ENCODE data around the gene CCDC201.

Gene CCDC201

GRCh38 chr7:45892407-45893035 lies 19.6 kb upstream of the CCDC201 start:
- DNase-seq: no peak

- no peak for DNase-seq
Measured at GRCh38 chr7:45891462-45892402, 18.9 kb upstream of the CCDC201 start.

DNA sequence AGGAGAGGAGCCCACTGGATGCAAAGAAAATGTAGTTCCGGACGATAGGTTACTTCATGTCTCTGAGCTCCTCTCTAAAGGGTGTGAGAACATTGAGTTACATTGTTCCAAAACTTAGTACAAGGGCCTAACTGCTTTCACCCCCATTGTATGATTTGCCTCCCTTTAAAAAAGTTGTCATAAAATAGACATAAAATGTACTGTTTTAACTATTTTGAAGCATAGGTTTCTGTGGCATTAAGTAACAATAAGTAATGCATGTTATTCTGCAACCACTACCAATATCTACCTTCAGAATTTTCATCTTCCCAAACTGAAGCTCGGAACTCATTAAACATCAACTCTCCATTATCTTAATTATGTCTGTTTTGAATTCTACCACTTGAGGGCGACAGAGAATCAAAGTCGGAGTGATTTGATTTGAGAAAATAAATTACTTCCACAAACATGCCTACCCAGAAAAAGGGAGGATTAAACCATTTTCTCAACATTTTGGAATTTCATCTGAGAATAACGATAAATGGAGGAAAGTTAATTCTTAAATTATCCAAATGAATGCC lies 18.1 kb upstream of the CCDC201 start:
- DNase-seq: peak; percentile 22

- DNase-seq: no peak
Measured at GRCh38 chr7:45890125-45890901, 17.4 kb upstream of the CCDC201 start.

GRCh38 chr7:45889367-45890067 lies 16.6 kb upstream of the CCDC201 start:
- no peak for DNase-seq

GRCh38 chr7:45888993-45889366 lies 16.1 kb upstream of the CCDC201 start:
- DNase-seq: no peak

- no peak for DNase-seq
Measured at GRCh38 chr7:45888185-45888992, 15.5 kb upstream of the CCDC201 start, which contains the start of gene IGFBP1. IGFBP1 (plus strand) TSS chr7:45888488; CDS start chr7:45888653, 165 bp downstream.

DNA sequence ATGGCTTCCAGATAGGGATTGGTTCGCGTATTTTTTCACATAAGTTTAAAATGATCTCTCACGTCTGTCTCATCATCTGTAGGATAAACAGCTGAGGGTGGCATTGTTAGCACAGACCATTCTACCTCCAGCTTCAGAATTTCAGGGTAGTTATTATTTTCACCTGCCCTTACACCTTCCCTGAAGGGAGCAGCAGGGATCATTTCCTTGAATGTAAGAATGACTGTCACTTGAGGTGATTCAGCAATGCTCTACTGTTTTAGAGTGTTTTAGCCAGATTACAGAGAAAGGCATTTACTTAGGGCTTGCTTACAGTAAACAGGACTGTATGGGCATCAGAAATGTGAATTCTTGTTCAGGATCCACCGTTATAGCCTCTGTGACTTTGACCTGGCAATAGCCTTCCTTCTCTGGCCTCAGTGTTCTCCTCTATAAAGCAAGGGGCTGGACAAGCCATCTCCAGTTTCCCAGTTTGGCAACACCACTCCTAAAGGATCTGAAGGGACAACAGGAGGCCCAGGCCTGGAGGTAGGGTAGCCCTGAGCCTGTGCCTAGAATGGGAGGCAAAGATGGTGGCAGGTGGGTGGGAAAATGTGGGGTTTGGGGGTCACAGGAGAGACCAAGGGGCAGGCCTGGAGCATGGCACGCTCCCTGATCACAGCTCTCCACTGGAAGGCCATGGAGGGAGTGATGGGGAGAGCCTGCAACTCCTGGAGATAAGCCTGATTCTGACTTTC lies 14.2 kb upstream of the CCDC201 start:
- DNase-seq: no peak

DNA sequence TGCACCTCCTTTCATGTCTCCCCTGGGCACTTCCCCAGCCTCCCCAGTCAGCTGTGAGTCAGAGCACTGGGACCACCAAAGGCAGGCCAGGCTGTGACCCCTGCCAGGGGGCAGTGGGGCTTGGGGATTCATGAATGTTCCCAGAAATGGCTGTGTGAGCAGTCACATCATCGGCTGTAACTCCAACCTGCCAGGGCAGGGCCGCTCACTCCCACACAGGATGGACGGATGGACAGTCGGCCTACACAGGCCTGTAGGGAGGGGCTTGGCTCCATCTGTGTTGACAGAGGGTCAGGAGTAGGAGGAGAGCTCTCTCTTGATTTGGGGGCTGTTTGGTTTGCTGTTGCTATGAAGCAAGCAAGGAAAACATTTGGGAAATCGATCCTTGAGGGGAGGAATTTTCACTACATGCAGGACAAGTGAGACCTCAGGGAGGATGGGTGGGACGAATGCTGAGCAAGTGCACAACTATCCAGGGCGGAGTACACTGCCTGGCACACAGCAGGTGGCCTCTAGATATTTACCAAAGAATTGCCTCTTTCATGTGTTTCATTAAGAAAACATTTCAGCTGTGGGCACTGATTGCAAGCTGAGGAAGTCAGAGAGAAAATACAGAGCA lies 12.5 kb upstream of the CCDC201 start:
- peak; percentile 87 for DNase-seq

DNA sequence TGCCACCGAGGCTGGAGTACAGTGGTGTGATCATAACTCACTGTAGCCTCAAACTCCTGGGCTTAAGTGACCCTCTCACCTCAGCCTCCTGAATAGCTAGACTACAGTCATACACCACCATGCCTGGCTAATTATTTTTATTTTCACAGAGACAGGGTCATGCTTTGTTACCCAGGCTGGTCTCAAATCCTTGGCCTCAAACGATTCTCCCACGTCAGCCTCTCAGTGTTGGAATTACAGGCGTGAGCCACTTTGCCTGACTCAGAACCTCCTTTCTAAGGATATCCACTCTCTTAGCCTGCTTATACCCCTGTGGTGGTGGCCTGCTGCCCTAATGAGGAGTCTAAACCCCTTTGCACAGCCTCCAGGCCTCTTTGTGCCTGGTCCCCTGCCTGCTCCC lies 11.3 kb upstream of the CCDC201 start:
- no peak for DNase-seq

DNA sequence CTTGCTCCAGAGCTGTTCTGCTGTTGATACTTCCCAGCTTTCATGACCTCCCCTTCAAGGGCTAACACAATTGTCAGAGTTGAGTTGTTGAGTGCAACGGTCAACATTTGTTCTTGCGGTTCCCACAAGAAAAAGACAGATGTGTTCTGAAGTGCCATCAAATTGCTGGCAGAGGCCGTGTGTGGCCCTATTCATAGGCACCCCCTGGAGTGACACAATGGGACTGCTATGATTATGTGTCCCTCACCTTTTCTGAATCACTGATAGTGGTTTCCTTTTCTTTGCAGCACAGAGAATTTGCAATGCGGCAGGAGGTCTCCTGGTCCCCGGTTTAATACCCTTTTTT lies 9.6 kb upstream of the CCDC201 start:
- DNase-seq: no peak

DNA sequence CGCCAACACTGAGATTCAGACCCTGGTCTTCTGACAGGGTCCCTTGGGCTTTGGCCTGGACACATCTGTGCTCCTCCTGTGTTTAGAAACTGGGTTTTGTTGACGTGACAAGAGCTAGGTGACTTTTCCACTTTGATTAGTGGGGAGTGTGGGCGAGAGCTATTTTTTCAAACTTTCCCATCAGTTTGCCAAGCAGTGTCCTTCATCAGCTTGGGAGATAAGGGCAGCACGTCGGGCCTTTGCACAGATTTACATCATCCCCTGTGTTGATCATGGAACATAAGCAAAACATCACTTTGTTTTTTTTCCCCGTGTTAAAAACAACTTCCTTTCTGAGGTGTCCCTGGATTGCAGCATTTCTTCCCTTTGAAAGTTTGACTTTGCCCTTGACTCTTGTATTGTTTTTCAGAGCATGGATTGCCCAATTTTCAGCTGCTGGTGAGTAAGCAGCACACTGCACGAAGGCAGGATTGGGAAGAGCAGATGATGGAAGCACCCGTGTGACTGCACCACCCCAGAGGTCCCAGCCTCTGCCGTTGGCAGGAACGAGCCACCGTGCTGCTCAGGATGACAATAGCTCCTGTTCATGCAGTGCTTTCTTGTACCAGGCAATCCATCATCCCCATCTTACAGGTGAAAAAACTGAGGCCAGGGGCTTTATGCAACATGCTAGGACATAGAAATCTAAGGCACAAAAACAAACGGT lies 9.0 kb upstream of the CCDC201 start:
- peak; percentile 53 for DNase-seq

- no peak for DNase-seq
Measured at GRCh38 chr7:45881280-45881758, 8.4 kb upstream of the CCDC201 start.

GRCh38 chr7:45880433-45880860 lies 7.6 kb upstream of the CCDC201 start:
- no peak for DNase-seq

GRCh38 chr7:45878457-45879144 lies 5.7 kb upstream of the CCDC201 start:
- DNase-seq: no peak

DNA sequence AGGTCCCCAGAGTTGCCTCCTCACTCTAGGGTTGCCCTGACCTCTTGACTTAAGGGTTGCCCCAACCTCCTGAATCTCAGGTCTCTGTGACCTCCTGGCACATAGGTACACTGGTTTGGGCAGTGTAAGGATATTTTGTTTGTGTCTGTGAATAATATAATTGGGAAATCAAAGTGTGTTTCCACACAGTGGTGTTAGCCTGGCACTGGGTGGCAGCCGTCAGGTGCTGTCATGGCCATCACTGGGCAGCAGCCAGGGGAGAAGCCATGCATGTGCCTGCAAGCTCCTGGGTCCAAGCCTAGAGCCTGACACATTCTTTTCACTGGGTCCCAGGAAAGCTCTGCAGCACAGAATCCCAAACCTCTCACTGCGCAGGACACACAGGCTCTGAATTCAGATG lies 3.6 kb upstream of the CCDC201 start:
- no peak for DNase-seq

GRCh38 chr7:45874408-45875131 lies 1.7 kb upstream of the CCDC201 start:
- peak; percentile 97 for DNase-seq

DNA sequence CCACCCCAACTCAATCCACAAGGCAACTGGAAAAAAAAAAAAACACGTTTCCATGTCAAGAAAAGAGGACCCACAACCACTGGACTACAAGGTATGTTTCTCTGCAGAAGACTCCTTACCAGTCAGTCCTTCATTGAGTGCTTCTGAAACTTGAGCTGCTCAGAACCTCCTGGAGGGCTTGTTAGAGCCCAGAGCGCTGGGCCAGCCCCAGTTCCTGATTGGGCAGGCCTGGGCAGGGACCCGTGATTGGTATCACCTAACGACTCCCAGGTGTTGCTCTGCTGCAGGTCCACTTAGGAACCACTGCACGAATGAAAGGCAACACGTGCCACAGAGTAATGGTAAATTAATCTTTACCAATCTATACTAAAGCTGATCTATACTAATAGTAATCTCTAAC lies 473 bp upstream of the CCDC201 start:
- DNase-seq: no peak
